Cardiac muscle cell (in vitro differentiated cells and primary cell): ENCODE results near the gene DNM2. TPM values are rescaled to one million over a fixed set of nuclear protein-coding genes. Genes with fewer than 3 reads are reported as not detected.
A peak's percentile ranks its signal among the peaks of the same experiment; 100 is the strongest.

Experiments used
- DNase-seq, 2 donors: peaks; one replicate each; pipeline versions ENCODE4 v3.0.0 to v3.0.0-alpha.2; 2010 to 2017; ENCODE audit warnings: low read depth in 1 of 2, low spot score in 1 of 2
- H3K27ac ChIP-seq: fragments of 200-600 bp; sonication (generic); 2 replicates; pipeline ENCODE4 v1.5.1; 2016
- H3K27me3 ChIP-seq: fragments of 200-600 bp; sonication (generic); 2 replicates; pipeline ENCODE4 v1.6.0; 2016; ENCODE audit warnings: control low read depth
- H3K36me3 ChIP-seq: fragments of 200-600 bp; sonication (generic); 2 replicates; pipeline ENCODE4 v1.5.1; 2016; ENCODE audit warnings: control low read depth
- H3K4me1 ChIP-seq: fragments of 200-600 bp; sonication (generic); 2 replicates; pipeline ENCODE4 v1.8.1; 2017; ENCODE audit warnings: low read depth, mild to moderate bottlenecking, mixed run types
- H3K4me3 ChIP-seq: fragments of 200-600 bp; sonication (generic); 2 replicates; pipeline ENCODE4 v1.5.1; 2016; ENCODE audit warnings: mild to moderate bottlenecking
- H3K9me3 ChIP-seq: fragments of 200-600 bp; sonication (generic); 2 replicates; pipeline ENCODE4 v1.5.1; 2017; ENCODE audit warnings: low read depth, mild to moderate bottlenecking, control low read depth
- polyA plus RNA-seq: library from polyadenylated mRNA; unstranded; fragments of >200 nt; fragmentation: Nextera tagmentation; extraction: Ambion mirVana; gene quantifications from 2 replicates; pipeline ENCODE4 v1.2.1, GENCODE V29; 2016
- total RNA-seq: library from RNA; depleted of rRNA; stranded (reverse); fragments of >200 nt; gene quantifications from 2 replicates; pipeline ENCODE4 v1.2.3, GENCODE V29; 2016
- TF ChIP-seq, protein P1 (sequence below): IDR thresholded peaks from 2 replicates; pipeline ENCODE4 v1.5.1; 2012; ENCODE audit warnings: low read depth, mild to moderate bottlenecking, low read length

Gene DNM2
- total and polyA plus RNA-seq, 2 experiments from 2014 or later = 122 to 132 TPM

DNA sequence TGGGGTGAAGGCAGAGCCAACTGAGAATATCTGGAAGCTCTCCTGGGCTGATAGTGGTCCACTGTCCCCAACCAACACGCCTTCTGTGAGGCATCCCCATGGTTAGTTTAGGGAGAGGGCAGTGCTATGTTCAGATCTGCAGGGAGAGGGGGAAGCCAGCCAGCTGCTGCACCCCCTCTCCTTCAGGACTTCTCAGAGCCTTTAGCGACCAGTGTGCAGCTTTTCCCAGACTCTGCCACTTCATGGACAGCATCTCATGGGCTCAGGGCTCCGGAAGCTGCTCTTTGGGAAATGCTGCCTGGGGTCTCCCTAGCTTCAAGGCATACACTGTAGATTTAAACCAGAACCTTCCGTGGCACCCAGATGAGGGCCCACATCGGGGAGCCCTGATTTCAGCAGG is 84.6 kb downstream of the DNM2 start:
- no peak overlapping the region for H3K4me3 ChIP-seq
- H3K4me1 ChIP-seq = no peaks in the 10 kb centered on the region
- H3K9me3 ChIP-seq = no peaks in the 10 kb centered on the region
- TF ChIP-seq, protein P1, sequence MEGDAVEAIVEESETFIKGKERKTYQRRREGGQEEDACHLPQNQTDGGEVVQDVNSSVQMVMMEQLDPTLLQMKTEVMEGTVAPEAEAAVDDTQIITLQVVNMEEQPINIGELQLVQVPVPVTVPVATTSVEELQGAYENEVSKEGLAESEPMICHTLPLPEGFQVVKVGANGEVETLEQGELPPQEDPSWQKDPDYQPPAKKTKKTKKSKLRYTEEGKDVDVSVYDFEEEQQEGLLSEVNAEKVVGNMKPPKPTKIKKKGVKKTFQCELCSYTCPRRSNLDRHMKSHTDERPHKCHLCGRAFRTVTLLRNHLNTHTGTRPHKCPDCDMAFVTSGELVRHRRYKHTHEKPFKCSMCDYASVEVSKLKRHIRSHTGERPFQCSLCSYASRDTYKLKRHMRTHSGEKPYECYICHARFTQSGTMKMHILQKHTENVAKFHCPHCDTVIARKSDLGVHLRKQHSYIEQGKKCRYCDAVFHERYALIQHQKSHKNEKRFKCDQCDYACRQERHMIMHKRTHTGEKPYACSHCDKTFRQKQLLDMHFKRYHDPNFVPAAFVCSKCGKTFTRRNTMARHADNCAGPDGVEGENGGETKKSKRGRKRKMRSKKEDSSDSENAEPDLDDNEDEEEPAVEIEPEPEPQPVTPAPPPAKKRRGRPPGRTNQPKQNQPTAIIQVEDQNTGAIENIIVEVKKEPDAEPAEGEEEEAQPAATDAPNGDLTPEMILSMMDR = no peak
- H3K36me3 ChIP-seq = peaks cover 19% of the 10 kb centered on the region
- no peak for DNase-seq
- H3K27ac ChIP-seq = no peak overlapping the region
- H3K27me3 ChIP-seq = no peaks in the 10 kb centered on the region

DNA sequence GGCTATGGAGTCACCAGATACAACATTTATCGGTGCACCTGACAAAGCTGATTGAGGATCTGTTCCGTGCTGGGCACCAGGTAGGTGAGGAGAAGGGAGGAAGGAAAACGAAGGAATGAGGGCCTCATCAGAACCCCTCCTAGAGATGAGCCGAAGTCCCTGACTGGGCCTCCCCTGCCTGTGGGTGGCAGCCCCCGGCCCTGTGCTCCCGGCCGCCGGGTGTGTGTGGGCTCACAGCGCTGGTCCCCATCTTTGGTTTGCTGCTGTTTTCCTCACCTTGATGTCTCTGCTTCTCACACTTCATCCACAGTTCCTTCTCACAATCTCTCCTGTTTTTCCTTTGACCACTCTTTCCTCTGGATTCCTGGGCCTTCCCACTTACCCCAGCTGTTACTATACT is 85.4 kb downstream of the DNM2 start:
- Histone ChIP-seq H3K27me3 (no peaks in the 10 kb centered on the region), H3K27ac (no peak overlapping the region), H3K4me3 (no peak overlapping the region), H3K4me1 (no peaks in the 10 kb centered on the region), H3K36me3 (peaks cover 19% of the 10 kb centered on the region), H3K9me3 (no peaks in the 10 kb centered on the region)
- no peak for DNase-seq
- TF ChIP-seq, protein P1 = no peak

DNA sequence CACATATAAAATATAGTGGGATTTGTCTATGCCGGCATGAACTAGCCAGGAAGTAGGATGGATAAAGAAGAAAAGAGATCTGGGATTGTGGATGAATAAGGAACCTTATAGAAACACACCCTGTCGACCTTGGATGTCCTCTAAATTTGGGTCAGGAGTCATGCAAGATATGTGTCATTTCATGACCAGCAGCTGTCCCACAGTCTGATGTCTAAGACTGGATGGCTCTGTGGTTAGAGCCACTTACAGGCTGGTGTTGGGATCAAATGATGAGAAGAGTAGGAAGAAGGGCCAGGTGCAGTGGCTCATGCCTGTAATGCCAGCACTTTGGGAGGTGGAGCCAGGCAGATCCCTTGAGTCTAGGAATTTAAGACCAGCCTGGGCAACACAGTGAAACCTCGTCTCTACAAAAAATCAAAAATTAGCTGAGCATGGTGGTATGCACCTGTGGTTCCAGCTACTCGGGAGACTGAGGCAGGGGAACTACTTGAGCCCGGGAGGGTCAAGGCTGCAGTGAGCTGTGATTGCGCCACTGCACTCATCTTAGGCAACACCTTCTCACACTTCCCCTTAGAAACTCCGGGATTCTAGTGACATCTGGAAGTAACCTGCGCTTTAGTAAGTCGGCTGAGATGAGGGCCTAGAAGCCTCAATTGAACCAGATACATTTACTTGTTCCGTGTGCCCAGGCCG is 87.3 kb downstream of the DNM2 start:
- no peak overlapping the region for H3K4me3 ChIP-seq
- no peaks in the 10 kb centered on the region for H3K4me1 ChIP-seq
- no peaks in the 10 kb centered on the region for H3K27me3 ChIP-seq
- no peaks in the 10 kb centered on the region for H3K9me3 ChIP-seq
- no peak for DNase-seq
- H3K36me3 ChIP-seq = peaks cover 18% of the 10 kb centered on the region
- no peak overlapping the region for H3K27ac ChIP-seq
- TF ChIP-seq, protein P1 = no peak

DNA sequence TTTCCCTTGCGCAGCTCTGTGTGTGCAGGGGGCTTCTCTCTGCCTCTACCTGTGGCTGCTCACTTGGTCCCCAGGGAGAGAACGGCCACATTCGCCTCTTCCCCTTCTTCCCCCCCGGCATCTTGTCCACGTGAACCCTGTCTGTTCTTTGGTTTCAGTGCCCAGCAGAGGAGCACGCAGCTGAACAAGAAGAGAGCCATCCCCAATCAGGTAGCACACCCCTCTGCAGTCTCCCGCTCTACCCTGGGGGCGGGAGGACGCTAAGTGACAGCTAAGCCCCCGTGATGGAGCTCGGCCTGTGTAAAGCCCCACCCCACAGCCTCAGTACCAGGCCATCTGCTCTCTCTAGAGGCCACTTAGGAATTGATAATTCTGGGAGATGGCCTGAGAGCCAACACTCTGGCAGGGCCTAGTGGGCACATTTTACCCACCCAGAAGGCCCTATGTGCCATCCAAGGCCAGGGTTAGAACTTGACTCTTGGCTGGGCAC is 87.9 kb downstream of the DNM2 start:
- peaks cover 16% of the 10 kb centered on the region for H3K36me3 ChIP-seq
- no peak overlapping the region for H3K27ac ChIP-seq
- no peaks in the 10 kb centered on the region for H3K9me3 ChIP-seq
- no peaks in the 10 kb centered on the region for H3K27me3 ChIP-seq
- DNase-seq = no peak
- TF ChIP-seq, protein P1 = no peak
- no peak overlapping the region for H3K4me3 ChIP-seq
- H3K4me1 ChIP-seq = no peaks in the 10 kb centered on the region

DNA sequence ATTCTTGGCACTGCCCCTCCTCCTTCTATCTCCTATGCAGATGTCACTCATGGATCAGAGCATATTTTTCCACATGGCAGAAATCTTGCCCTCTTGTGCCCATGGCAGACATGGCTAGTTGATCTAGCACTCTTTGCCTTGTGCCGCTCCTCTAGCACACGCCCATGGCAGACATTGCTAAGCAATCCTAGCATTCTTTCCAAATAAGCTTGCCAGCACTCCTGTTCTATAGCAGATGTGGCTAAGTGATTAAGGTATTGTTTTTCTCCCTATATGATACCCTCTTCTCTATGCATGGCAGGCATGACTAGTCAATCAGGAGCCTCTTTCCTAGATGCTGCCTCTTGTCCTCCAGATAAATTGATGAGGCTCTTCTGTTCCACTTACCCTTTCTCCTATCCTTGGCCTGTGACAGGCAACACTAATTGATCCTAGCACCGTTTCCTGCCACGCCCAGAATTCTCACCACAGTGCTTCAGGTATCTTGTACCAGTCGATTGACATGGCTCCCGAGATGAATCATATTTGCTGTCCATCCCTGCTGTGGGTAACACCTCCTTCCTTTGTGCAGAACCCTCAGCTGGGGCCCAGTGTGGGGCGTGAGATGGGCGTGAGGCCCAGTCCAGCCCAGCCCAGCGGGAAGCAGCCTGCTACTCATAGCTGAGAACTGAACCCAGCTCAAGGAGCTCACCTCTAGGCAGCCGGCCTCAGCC is 91.2 kb downstream of the DNM2 start:
- H3K27ac ChIP-seq = no peak overlapping the region
- TF ChIP-seq, protein P1 = no peak
- no peaks in the 10 kb centered on the region for H3K27me3 ChIP-seq
- no peak overlapping the region for H3K4me3 ChIP-seq
- H3K4me1 ChIP-seq = no peaks in the 10 kb centered on the region
- peak in 1 of 2 donors; percentile 55 for DNase-seq
- H3K9me3 ChIP-seq = no peaks in the 10 kb centered on the region
- H3K36me3 ChIP-seq = peaks cover 9% of the 10 kb centered on the region
